CD4-positive, alpha-beta T cell treated with Interferon alpha-2 for 1 hour (primary cell): ENCODE measurements around the gene TLE7.

Experiments
- DNase-seq, 2 donors: peaks; one replicate each; pipeline ENCODE4 v3.0.0-alpha.2; 2020 to 2022

The TLE7 gene

GRCh38 chr16:71443714-71444113 lies 1.9 kb upstream of the TLE7 start:
- DNase-seq = no peak

- DNase-seq = peak in 1 of 2 donors; percentile 19
Measured at GRCh38 chr16:71441348-71442050, 355 bp downstream of the TLE7 start.

GRCh38 chr16:71440669-71441347 lies 1.0 kb downstream of the TLE7 start:
- no peak for DNase-seq

- DNase-seq = no peak
Measured at GRCh38 chr16:71439523-71439922, 2.3 kb downstream of the TLE7 start.

- no peak for DNase-seq
Measured at GRCh38 chr16:71436473-71436872, 5.4 kb downstream of the TLE7 start.

GRCh38 chr16:71432906-71433305 lies 8.9 kb downstream of the TLE7 start:
- DNase-seq = no peak

GRCh38 chr16:71431991-71432390 lies 9.9 kb downstream of the TLE7 start:
- no peak for DNase-seq

GRCh38 chr16:71431176-71431575 lies 10.7 kb downstream of the TLE7 start:
- no peak for DNase-seq

- no peak for DNase-seq
Measured at GRCh38 chr16:71430744-71431143, 11.1 kb downstream of the TLE7 start.

- DNase-seq = no peak
Measured at GRCh38 chr16:71429581-71429980, 12.3 kb downstream of the TLE7 start.

- DNase-seq = no peak
Measured at GRCh38 chr16:71428883-71429282, 13.0 kb downstream of the TLE7 start.

GRCh38 chr16:71428385-71428784 lies 13.5 kb downstream of the TLE7 start:
- DNase-seq = no peak

- DNase-seq = no peak
Measured at GRCh38 chr16:71426880-71427615, 14.8 kb downstream of the TLE7 start.

- DNase-seq = peak in 1 of 2 donors; percentile 23
Measured at GRCh38 chr16:71426069-71426879, 15.6 kb downstream of the TLE7 start.

GRCh38 chr16:71425746-71426068 lies 16.1 kb downstream of the TLE7 start:
- no peak for DNase-seq

GRCh38 chr16:71424626-71425025 lies 17.2 kb downstream of the TLE7 start:
- no peak for DNase-seq

GRCh38 chr16:71423865-71424264 lies 18.0 kb downstream of the TLE7 start:
- no peak for DNase-seq

- no peak for DNase-seq
Measured at GRCh38 chr16:71423016-71423415, 18.8 kb downstream of the TLE7 start.

GRCh38 chr16:71421911-71422310 lies 19.9 kb downstream of the TLE7 start:
- DNase-seq = peak in 1 of 2 donors; percentile 19

- DNase-seq = no peak
Measured at GRCh38 chr16:71414038-71414437, 27.8 kb downstream of the TLE7 start.

GRCh38 chr16:71413341-71413740 lies 28.5 kb downstream of the TLE7 start:
- no peak for DNase-seq

- peak; percentile 58 to 63 for DNase-seq
Measured at GRCh38 chr16:71412270-71413160, 29.3 kb downstream of the TLE7 start.
